Measurements from ENCODE around the gene CDH18.

DNA sequence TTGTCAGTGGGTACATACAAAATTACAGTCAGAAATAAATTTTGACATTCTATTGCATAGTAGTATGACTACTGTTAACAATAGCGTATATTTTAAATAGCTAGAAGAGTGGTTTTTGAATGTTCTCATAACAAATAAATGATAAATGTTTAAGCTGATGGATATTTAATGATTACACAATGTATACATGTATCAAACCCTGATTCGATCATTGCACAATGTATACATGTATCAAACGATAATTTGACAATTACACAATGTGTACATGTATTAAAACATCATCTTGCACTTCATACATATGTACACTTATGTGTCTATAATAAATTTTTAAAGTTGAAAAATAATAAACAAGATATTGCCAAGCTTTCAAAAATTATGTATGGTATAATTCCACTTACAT, 87.7 kb downstream of the CDH18 start:
- TF ChIP-seq, protein P1, sequence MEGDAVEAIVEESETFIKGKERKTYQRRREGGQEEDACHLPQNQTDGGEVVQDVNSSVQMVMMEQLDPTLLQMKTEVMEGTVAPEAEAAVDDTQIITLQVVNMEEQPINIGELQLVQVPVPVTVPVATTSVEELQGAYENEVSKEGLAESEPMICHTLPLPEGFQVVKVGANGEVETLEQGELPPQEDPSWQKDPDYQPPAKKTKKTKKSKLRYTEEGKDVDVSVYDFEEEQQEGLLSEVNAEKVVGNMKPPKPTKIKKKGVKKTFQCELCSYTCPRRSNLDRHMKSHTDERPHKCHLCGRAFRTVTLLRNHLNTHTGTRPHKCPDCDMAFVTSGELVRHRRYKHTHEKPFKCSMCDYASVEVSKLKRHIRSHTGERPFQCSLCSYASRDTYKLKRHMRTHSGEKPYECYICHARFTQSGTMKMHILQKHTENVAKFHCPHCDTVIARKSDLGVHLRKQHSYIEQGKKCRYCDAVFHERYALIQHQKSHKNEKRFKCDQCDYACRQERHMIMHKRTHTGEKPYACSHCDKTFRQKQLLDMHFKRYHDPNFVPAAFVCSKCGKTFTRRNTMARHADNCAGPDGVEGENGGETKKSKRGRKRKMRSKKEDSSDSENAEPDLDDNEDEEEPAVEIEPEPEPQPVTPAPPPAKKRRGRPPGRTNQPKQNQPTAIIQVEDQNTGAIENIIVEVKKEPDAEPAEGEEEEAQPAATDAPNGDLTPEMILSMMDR (IDR thresholded peaks at IDR 0.05; ENCODE audit: insufficient read depth, low read length) = no peak
- TF ChIP-seq POLR2AphosphoS5 (IDR thresholded peaks at IDR 0.05; ENCODE audit: low read depth) (no peak), GABPA (IDR thresholded peaks at IDR 0.05; ENCODE audit: low read depth) (no peak)
- TF ChIP-seq, protein P2, sequence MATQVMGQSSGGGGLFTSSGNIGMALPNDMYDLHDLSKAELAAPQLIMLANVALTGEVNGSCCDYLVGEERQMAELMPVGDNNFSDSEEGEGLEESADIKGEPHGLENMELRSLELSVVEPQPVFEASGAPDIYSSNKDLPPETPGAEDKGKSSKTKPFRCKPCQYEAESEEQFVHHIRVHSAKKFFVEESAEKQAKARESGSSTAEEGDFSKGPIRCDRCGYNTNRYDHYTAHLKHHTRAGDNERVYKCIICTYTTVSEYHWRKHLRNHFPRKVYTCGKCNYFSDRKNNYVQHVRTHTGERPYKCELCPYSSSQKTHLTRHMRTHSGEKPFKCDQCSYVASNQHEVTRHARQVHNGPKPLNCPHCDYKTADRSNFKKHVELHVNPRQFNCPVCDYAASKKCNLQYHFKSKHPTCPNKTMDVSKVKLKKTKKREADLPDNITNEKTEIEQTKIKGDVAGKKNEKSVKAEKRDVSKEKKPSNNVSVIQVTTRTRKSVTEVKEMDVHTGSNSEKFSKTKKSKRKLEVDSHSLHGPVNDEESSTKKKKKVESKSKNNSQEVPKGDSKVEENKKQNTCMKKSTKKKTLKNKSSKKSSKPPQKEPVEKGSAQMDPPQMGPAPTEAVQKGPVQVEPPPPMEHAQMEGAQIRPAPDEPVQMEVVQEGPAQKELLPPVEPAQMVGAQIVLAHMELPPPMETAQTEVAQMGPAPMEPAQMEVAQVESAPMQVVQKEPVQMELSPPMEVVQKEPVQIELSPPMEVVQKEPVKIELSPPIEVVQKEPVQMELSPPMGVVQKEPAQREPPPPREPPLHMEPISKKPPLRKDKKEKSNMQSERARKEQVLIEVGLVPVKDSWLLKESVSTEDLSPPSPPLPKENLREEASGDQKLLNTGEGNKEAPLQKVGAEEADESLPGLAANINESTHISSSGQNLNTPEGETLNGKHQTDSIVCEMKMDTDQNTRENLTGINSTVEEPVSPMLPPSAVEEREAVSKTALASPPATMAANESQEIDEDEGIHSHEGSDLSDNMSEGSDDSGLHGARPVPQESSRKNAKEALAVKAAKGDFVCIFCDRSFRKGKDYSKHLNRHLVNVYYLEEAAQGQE (IDR thresholded peaks at IDR 0.05; ENCODE audit: insufficient replicate concordance, low read depth) = no peak

Measured in HL-60 (cell line).